K562 (cell line): ENCODE data around the gene IL17F. TPM values are rescaled to one million over a fixed set of nuclear protein-coding genes. Genes with fewer than 3 reads are reported as not detected.

Source experiments
- ATAC-seq: fragments of 200-7000 bp; cut with Tn5 transposase; 3 replicates; pipeline ENCODE4 v1.9.1; 2020; ENCODE audit warnings: moderate library complexity
- BruUV-seq: library from RNA; stranded (reverse); fragments of 400-500 nt; replicated peaks from 2 replicates; lab custom pipeline; 2021; lab: Mats Ljungman, UMichigan
- CTCF ChIA-PET: fragments of 300-600 bp; formaldehyde crosslinking; extraction: SDS; loops from one replicate; lab custom pipeline; 2021; ENCODE audit warnings: low intra/inter-chr PET ratio; lab: Yijun Ruan, JAX
- POLR2A ChIA-PET: fragments of 300-600, 350-650 bp; sonication (Branson Sonifier 250); formaldehyde crosslinking; extraction: SDS; loops from one replicate; lab custom pipeline; 2021; ENCODE audit warnings: antibody characterized with exemption, inconsistent platforms; lab: Yijun Ruan, JAX
- DNase-seq, 4 experiments: peaks; one replicate each; pipeline versions ENCODE4 v3.0.0 to v3.0.0-alpha.2; 2011 to 2018; ENCODE audit warnings: low spot score in 3 of 4, mixed read lengths in 3 of 4; ENCODE audit errors: extremely low read depth in 1 of 4
- FAIRE-seq: peaks from 2 replicates; lab custom pipeline; 2011; peaks lifted over from hg19 to GRCh38; lab: Jason Lieb, UNC
- H2AFZ ChIP-seq: 2 replicates; pipeline ENCODE4 v1.6.0; 2011; ENCODE audit warnings: low read depth, low read length, control low read depth, inconsistent platforms
- H3K27ac ChIP-seq: fragments of 200-600 bp; 3 replicates; pipeline ENCODE4 v1.8.0; 2011; ENCODE audit warnings: low read depth, mild to moderate bottlenecking, control low read depth, inconsistent platforms, low read length, moderate library complexity, mixed read lengths; ENCODE audit errors: extremely low read depth
- H3K27me3 ChIP-seq, 2 experiments: fragments of 300-600 bp in 1 of 2; 2 replicates in 1 of 2; 3 replicates in 1 of 2; pipeline versions ENCODE4 v1.6.0 to v1.8.0; 2011; ENCODE audit warnings: inconsistent platforms in 2 of 2, low read length in 2 of 2, mild to moderate bottlenecking in 1 of 2, mixed read lengths in 1 of 2, moderate library complexity in 1 of 2; ENCODE audit not compliant: control insufficient read depth in 2 of 2, insufficient read depth in 2 of 2
- H3K36me3 ChIP-seq: fragments of 300-600 bp; 3 replicates; pipeline ENCODE4 v1.8.0; 2011; ENCODE audit warnings: mild to moderate bottlenecking, low read length, inconsistent platforms; ENCODE audit not compliant: control insufficient read depth, insufficient read depth
- H3K4me1 ChIP-seq, 2 experiments: fragments of 200-600 bp in 1 of 2; replicated peaks in 1 of 2; 2 replicates in 1 of 2; 3 replicates in 1 of 2; pipeline versions ENCODE4 v1.5.1 to v1.8.0; 2011; ENCODE audit warnings: inconsistent platforms in 2 of 2, low read length in 2 of 2, mild to moderate bottlenecking in 1 of 2, mixed read lengths in 1 of 2, moderate library complexity in 1 of 2; ENCODE audit not compliant: control insufficient read depth in 2 of 2, insufficient read depth in 2 of 2
- H3K4me2 ChIP-seq: 2 replicates; pipeline ENCODE4 v1.6.1; 2011; ENCODE audit warnings: low read length, control low read depth, inconsistent platforms, mixed read lengths; ENCODE audit not compliant: insufficient read depth
- H3K4me3 ChIP-seq: fragments of 200-600 bp; sonication (generic), shearing (Covaris generic); 2 replicates; pipeline ENCODE4 v1.5.1; 2016; ENCODE audit warnings: control low read depth, inconsistent platforms
- H3K79me2 ChIP-seq: fragments of 200-600 bp; 3 replicates; pipeline ENCODE4 v1.8.0; 2011; ENCODE audit warnings: low read length, inconsistent platforms; ENCODE audit not compliant: control insufficient read depth, insufficient read depth
- H3K9ac ChIP-seq, 2 experiments: 2 replicates each; pipeline versions ENCODE4 v1.6.0 to v1.6.1; 2011; ENCODE audit warnings: low read depth in 2 of 2, low read length in 2 of 2, control low read depth in 1 of 2, inconsistent platforms in 1 of 2, mild to moderate bottlenecking in 1 of 2, mixed read lengths in 1 of 2; ENCODE audit not compliant: insufficient read depth in 1 of 2
- H3K9me1 ChIP-seq: one replicate; pipeline ENCODE4 v1.6.0; 2011; ENCODE audit warnings: inconsistent platforms, mild to moderate bottlenecking, low read length, moderate library complexity; ENCODE audit not compliant: control insufficient read depth, insufficient read depth
- H3K9me3 ChIP-seq: replicated peaks from 2 replicates; pipeline ENCODE4 v1.5.1; 2011; ENCODE audit warnings: low read depth, low read length, inconsistent platforms; ENCODE audit not compliant: control insufficient read depth, insufficient read depth
- H4K20me1 ChIP-seq: replicated peaks from 2 replicates; pipeline ENCODE4 v1.6.1; 2011; ENCODE audit warnings: low read length, inconsistent platforms, mixed read lengths; ENCODE audit not compliant: control insufficient read depth, insufficient read depth
- ARHGAP35 ChIP-seq: fragments of 450-650 bp; IDR thresholded peaks from 2 replicates; pipeline ENCODE4 v1.6.1; 2018; ENCODE audit not compliant: partially characterized antibody
- CEBPB ChIP-seq: fragments of 450-650 bp; IDR thresholded peaks from 2 replicates; pipeline ENCODE4 v1.6.1; 2016; ENCODE audit warnings: missing genetic modification characterization, missing compliant biosample characterization
- E2F3 ChIP-seq: fragments of 250-450 bp; sonication (Bioruptor Pico); IDR thresholded peaks from 2 replicates; pipeline ENCODE4 v1.4.0; 2020; ENCODE audit warnings: mild to moderate bottlenecking
- HNRNPL ChIP-seq: fragments of 200-400 bp; formaldehyde crosslinking; IDR thresholded peaks from 2 replicates; pipeline ENCODE4 v1.6.1; 2017; ENCODE audit warnings: low read depth, mild to moderate bottlenecking, low read length
- NR2C2 ChIP-seq, 2 experiments: fragments of 200-800 bp in 1 of 2; sonication (Bioruptor generic) in 1 of 2; sonication (generic) in 1 of 2; formaldehyde crosslinking in 1 of 2; IDR thresholded peaks; 2 replicates each; pipeline versions ENCODE4 v1.6.1 to v1.8.0; 2016 to 2022; ENCODE audit warnings: mild to moderate bottlenecking in 1 of 2, missing compliant biosample characterization in 1 of 2, missing genetic modification characterization in 1 of 2, missing genetic modification reagents in 1 of 2
- PURB ChIP-seq: sonication (generic); formaldehyde crosslinking; IDR thresholded peaks from 2 replicates; pipeline ENCODE4 v1.9.0; 2021; ENCODE audit warnings: low read depth, mild to moderate bottlenecking, missing genetic modification reagents
- SMARCA5 ChIP-seq: fragments of 450-650 bp; IDR thresholded peaks from 2 replicates; pipeline ENCODE4 v1.6.1; 2016
- THRAP3 ChIP-seq: fragments of 450-650 bp; IDR thresholded peaks from 2 replicates; pipeline ENCODE4 v1.6.1; 2016; ENCODE audit warnings: mild to moderate bottlenecking, inconsistent platforms, borderline replicate concordance
- ZNF232 ChIP-seq: sonication (generic); formaldehyde crosslinking; IDR thresholded peaks from 2 replicates; pipeline ENCODE4 v1.8.0; 2022; ENCODE audit warnings: mild to moderate bottlenecking, missing genetic modification reagents
- ZNF75A ChIP-seq: fragments of 450-650 bp; formaldehyde crosslinking; IDR thresholded peaks from 2 replicates; pipeline ENCODE4 v1.4.0; 2020; ENCODE audit warnings: mild to moderate bottlenecking
- WGBS: fragments of 100-300 bp; shearing (Covaris generic); methylation state at CpG from one replicate; pipeline ENCODE4 v1.1.6; 2016; ENCODE audit warnings: low coverage, mixed read lengths; ENCODE audit not compliant: insufficient coverage; ENCODE audit errors: missing lambda C conversion rate; 5-methylcytosine and 5-hydroxymethylcytosine counted together
- in situ Hi-C: fragments of 300-500 bp; cut with MboI; formaldehyde crosslinking; loops from 4 replicates; pipeline ENCODE4 v1.15.0; 2018; ENCODE audit warnings: inconsistent platforms, mixed read lengths
- intact Hi-C: fragments of 100-400 bp; cut with micrococcal nuclease; formaldehyde crosslinking; loops from 2 replicates; pipeline ENCODE4 v1.14.2; 2022
- polyA plus RNA-seq, 8 experiments: library from polyadenylated mRNA; depleted of rRNA in 4 of 8; stranded (reverse) in 5 of 8; unstranded in 3 of 8; fragments of >200 nt; fragmentation: Nextera tagmentation in 2 of 8; fragmentation: Illumina TruSeq in 1 of 8; extraction: Ambion mirVana in 2 of 8; extraction: Trizol in 1 of 8; gene quantifications; 2 replicates each; pipeline versions ENCODE4 v1.2.1 to v1.2.3, GENCODE V29; 2011 to 2014; ENCODE audit warnings: inconsistent platforms in 1 of 8, missing spikeins in 1 of 8
- total RNA-seq, 7 experiments: library from RNA; depleted of rRNA in 6 of 7; stranded (reverse); fragments of >200 nt in 6 of 7; fragmentation: Illumina TruSeq in 2 of 7; extraction: Trizol in 2 of 7; gene quantifications; 2 replicates each; pipeline versions ENCODE4 v1.2.1 to v1.2.3, GENCODE V29; 2011 to 2021; ENCODE audit warnings: low replicate concordance in 1 of 7

The IL17F gene
- total and polyA plus RNA-seq, 9 of the 15 experiments (the other 6 are each of a cell fraction or from before 2014, with no cell fraction given): not detected

- H3K79me2 ChIP-seq: no peaks in the 10 kb centered on the region
- no peaks in the 10 kb centered on the region for H3K36me3 ChIP-seq
- H3K4me2 ChIP-seq: no peak overlapping the region
- in situ Hi-C loops (no loop called here), intact Hi-C loops (no loop called here)
- H3K27ac ChIP-seq: no peak overlapping the region
- no peak for TF ChIP-seq NR2C2 (CRISPR knock-in tag; IDR thresholded peaks at IDR 0.05)
- TF ChIP-seq NR2C2 (tag; IDR thresholded peaks at IDR 0.05): no peak
- TF ChIP-seq ZNF75A (CRISPR knock-in tag): no peak
- no peak for TF ChIP-seq PURB
- no peak for TF ChIP-seq HNRNPL
- TF ChIP-seq ARHGAP35: no peak
- no peak for TF ChIP-seq CEBPB (tag)
- no peak for TF ChIP-seq E2F3 (CRISPR knock-in tag)
- TF ChIP-seq THRAP3: no peak
- TF ChIP-seq ZNF232: no peak
- no peak for TF ChIP-seq SMARCA5
- H3K27me3 ChIP-seq: peaks cover 4 to 10% of the 10 kb centered on the region in 2 experiments; a peak in 3 of 5 replicates
- H2AFZ ChIP-seq: no peak overlapping the region
- DNase-seq (no peak), FAIRE-seq (no peak), ATAC-seq (no peak)
- ChIA-PET CTCF (no interaction called here), POLR2A (no interaction called here)
- WGBS: 79% methylated on average over 8 of the region's 8 CpGs
- H3K9ac ChIP-seq: no peak overlapping the region
- no peaks in the 10 kb centered on the region for H3K9me3 ChIP-seq
- no peak overlapping the region for H3K4me3 ChIP-seq
- no peaks in the 10 kb centered on the region for H4K20me1 ChIP-seq
- no peaks in the 10 kb centered on the region for H3K9me1 ChIP-seq
- H3K4me1 ChIP-seq: no peaks in the 10 kb centered on the region
- BruUV-seq: no TSS peak
These were observed 10.6 kb upstream of the IL17F start for GRCh38 chr6:52254731-52255378.
